K562 (cell line): ENCODE measurements around the gene CXCL14. TPM values are rescaled to one million over a fixed set of nuclear protein-coding genes. Genes with fewer than 3 reads are reported as not detected.

Source experiments
- CAMTA2 ChIP-seq: fragments of 250-450 bp; sonication (Bioruptor Pico); conservative IDR thresholded peaks from 2 replicates; pipeline ENCODE4 v1.5.1; 2022
- CREBBP ChIP-seq: IDR thresholded peaks from one replicate; pipeline ENCODE4 v1.6.1; 2012; ENCODE audit warnings: low read depth, mild to moderate bottlenecking, control low read depth, inconsistent platforms, low read length
- ERF ChIP-seq: fragments of 450-650 bp; formaldehyde crosslinking; IDR thresholded peaks from 2 replicates; pipeline ENCODE4 v1.4.0; 2020; ENCODE audit warnings: mild to moderate bottlenecking, mixed read lengths
- JUN ChIP-seq, 2 experiments: sonication (generic) in 1 of 2; formaldehyde crosslinking in 1 of 2; IDR thresholded peaks; 2 replicates each; pipeline versions ENCODE4 v1.6.1 to v1.8.0; 2012 to 2022; ENCODE audit warnings: borderline replicate concordance in 2 of 2, mild to moderate bottlenecking in 2 of 2, improper control_type of control experiment in 1 of 2, low read depth in 1 of 2, low read length in 1 of 2, missing genetic modification reagents in 1 of 2
- JUND ChIP-seq, 2 experiments: IDR thresholded peaks; 2 replicates in 1 of 2; 3 replicates in 1 of 2; pipeline ENCODE4 v1.6.1; 2011; ENCODE audit warnings: borderline replicate concordance in 2 of 2, low read depth in 2 of 2, low read length in 2 of 2, improper control_type of control experiment in 1 of 2, missing biosample characterization in 1 of 2, missing genetic modification characterization in 1 of 2, missing genetic modification reagents in 1 of 2
- MYC ChIP-seq, 2 experiments: fragments of 250-450 bp in 1 of 2; sonication (Bioruptor Pico) in 1 of 2; IDR thresholded peaks; 2 replicates each; pipeline versions ENCODE4 v1.5.1 to v1.6.1; 2012 to 2021; ENCODE audit warnings: low read depth in 2 of 2, borderline replicate concordance in 1 of 2, improper control_type of control experiment in 1 of 2, low read length in 1 of 2, mild to moderate bottlenecking in 1 of 2, moderate library complexity in 1 of 2
- PHB2 ChIP-seq: fragments of 450-650 bp; IDR thresholded peaks from 2 replicates; pipeline ENCODE4 v1.6.1; 2017; ENCODE audit warnings: low read depth
- POLR2A ChIP-seq: fragments of 450-650 bp; conservative IDR thresholded peaks from 2 replicates; pipeline ENCODE4 v1.6.1; 2016
- RB1 ChIP-seq: fragments of 450-650 bp; IDR thresholded peaks from 2 replicates; pipeline ENCODE4 v1.6.1; 2017; ENCODE audit warnings: low read depth, mild to moderate bottlenecking
- SLC30A9 ChIP-seq: fragments of 250-450 bp; sonication (Bioruptor Pico); IDR thresholded peaks from 2 replicates; pipeline ENCODE4 v1.8.0; 2022; ENCODE audit warnings: mild to moderate bottlenecking, moderate library complexity
- STAG1 ChIP-seq: sonication (generic); formaldehyde crosslinking; IDR thresholded peaks from 2 replicates; pipeline ENCODE4 v1.5.0; 2020; ENCODE audit warnings: missing genetic modification reagents, borderline replicate concordance
- STAT5A ChIP-seq: IDR thresholded peaks from 2 replicates; pipeline ENCODE4 v1.6.1; 2012; ENCODE audit warnings: low read length, inconsistent platforms, borderline replicate concordance
- TCF3 ChIP-seq: sonication (generic); formaldehyde crosslinking; IDR thresholded peaks from 2 replicates; pipeline ENCODE4 v1.4.0; 2020; ENCODE audit warnings: mild to moderate bottlenecking, missing genetic modification reagents
- TEAD2 ChIP-seq: fragments of 450-650 bp; IDR thresholded peaks from 2 replicates; pipeline ENCODE4 v1.6.1; 2016; ENCODE audit warnings: missing genetic modification characterization, control low read depth, missing compliant biosample characterization
- USF1 ChIP-seq: sonication (generic); formaldehyde crosslinking; IDR thresholded peaks from 2 replicates; pipeline ENCODE4 v1.9.0; 2022; ENCODE audit warnings: mild to moderate bottlenecking, missing genetic modification reagents
- XRCC5 ChIP-seq: fragments of 200-400 bp; formaldehyde crosslinking; IDR thresholded peaks from 2 replicates; pipeline ENCODE4 v1.6.1; 2017; ENCODE audit warnings: low read depth, mild to moderate bottlenecking, low read length
- ZNF24 ChIP-seq: fragments of 450-650 bp; IDR thresholded peaks from 2 replicates; pipeline ENCODE4 v1.6.1; 2016
- ZNF76 ChIP-seq: fragments of 250-450 bp; sonication (Bioruptor Pico); IDR thresholded peaks from 2 replicates; pipeline ENCODE4 v1.4.0; 2020; ENCODE audit warnings: mild to moderate bottlenecking, moderate library complexity, borderline replicate concordance
- ZNF764 ChIP-seq: fragments of 250-450 bp; sonication (Bioruptor Pico); IDR thresholded peaks from 2 replicates; pipeline ENCODE4 v1.4.0; 2020; ENCODE audit warnings: low read depth, mild to moderate bottlenecking, moderate library complexity
- polyA plus RNA-seq, 8 experiments: library from polyadenylated mRNA; depleted of rRNA in 4 of 8; stranded (reverse) in 5 of 8; unstranded in 3 of 8; fragments of >200 nt; fragmentation: Nextera tagmentation in 2 of 8; fragmentation: Illumina TruSeq in 1 of 8; extraction: Ambion mirVana in 2 of 8; extraction: Trizol in 1 of 8; gene quantifications; 2 replicates each; pipeline versions ENCODE4 v1.2.1 to v1.2.3, GENCODE V29; 2011 to 2014; ENCODE audit warnings: inconsistent platforms in 1 of 8, missing spikeins in 1 of 8
- total RNA-seq, 7 experiments: library from RNA; depleted of rRNA in 6 of 7; stranded (reverse); fragments of >200 nt in 6 of 7; fragmentation: Illumina TruSeq in 2 of 7; extraction: Trizol in 2 of 7; gene quantifications; 2 replicates each; pipeline versions ENCODE4 v1.2.1 to v1.2.3, GENCODE V29; 2011 to 2021; ENCODE audit warnings: low replicate concordance in 1 of 7
- TF ChIP-seq, protein P1 (sequence below), 2 experiments: fragments of 150-350 bp in 1 of 2; IDR thresholded peaks; 2 replicates each; pipeline ENCODE4 v1.6.1; 2012 to 2016; ENCODE audit warnings: low read depth in 2 of 2, low read length in 2 of 2, mild to moderate bottlenecking in 1 of 2, moderate library complexity in 1 of 2
- TF ChIP-seq, protein P2 (sequence below): sonication (generic); formaldehyde crosslinking; IDR thresholded peaks from 2 replicates; pipeline ENCODE4 v1.8.0; 2022; ENCODE audit warnings: mild to moderate bottlenecking, missing genetic modification reagents
- TF ChIP-seq, protein P3 (sequence below): sonication (generic); formaldehyde crosslinking; IDR thresholded peaks from 2 replicates; pipeline ENCODE4 v1.8.1; 2023; ENCODE audit warnings: mild to moderate bottlenecking, missing genetic modification reagents

CXCL14 gene
- total and polyA plus RNA-seq, 9 of the 15 experiments (the other 6 are each of a cell fraction or from before 2014, with no cell fraction given): not detected

GRCh38 chr5:135560858-135561257 lies 17.9 kb downstream of the CXCL14 start (continued):
- no peak for TF ChIP-seq JUN (IDR thresholded peaks at IDR 0.05; ENCODE audit: borderline replicate concordance, low read depth, low read length)
- TF ChIP-seq JUN (CRISPR knock-in tag; IDR thresholded peaks at IDR 0.05; ENCODE audit: borderline replicate concordance): 0 out of 2 replicates have a peak, but pooled peaks have one; percentile 31
- no peak for TF ChIP-seq USF1 (CRISPR knock-in tag)
- TF ChIP-seq ERF (CRISPR knock-in tag): no peak
- no peak for TF ChIP-seq CAMTA2 (CRISPR knock-in tag)
- TF ChIP-seq JUND (IDR thresholded peaks at IDR 0.05; ENCODE audit: borderline replicate concordance, low read depth, low read length): peak; percentile 48; the same call in 1 of the 2 replicates
- no peak; the same call in 2 of the 3 replicates for TF ChIP-seq JUND (tag; IDR thresholded peaks at IDR 0.05; ENCODE audit: borderline replicate concordance, low read depth, low read length)
- TF ChIP-seq XRCC5: peak; percentile 84
- TF ChIP-seq MYC (IDR thresholded peaks at IDR 0.05; ENCODE audit: low read depth, low read length): no peak
- no peak for TF ChIP-seq MYC (CRISPR knock-in tag; IDR thresholded peaks at IDR 0.05; ENCODE audit: borderline replicate concordance, low read depth)
- no peak for TF ChIP-seq TEAD2
- TF ChIP-seq POLR2A: no peak
- no peak for TF ChIP-seq ZNF76 (CRISPR knock-in tag)
- no peak for TF ChIP-seq PHB2
- TF ChIP-seq, protein P1, sequence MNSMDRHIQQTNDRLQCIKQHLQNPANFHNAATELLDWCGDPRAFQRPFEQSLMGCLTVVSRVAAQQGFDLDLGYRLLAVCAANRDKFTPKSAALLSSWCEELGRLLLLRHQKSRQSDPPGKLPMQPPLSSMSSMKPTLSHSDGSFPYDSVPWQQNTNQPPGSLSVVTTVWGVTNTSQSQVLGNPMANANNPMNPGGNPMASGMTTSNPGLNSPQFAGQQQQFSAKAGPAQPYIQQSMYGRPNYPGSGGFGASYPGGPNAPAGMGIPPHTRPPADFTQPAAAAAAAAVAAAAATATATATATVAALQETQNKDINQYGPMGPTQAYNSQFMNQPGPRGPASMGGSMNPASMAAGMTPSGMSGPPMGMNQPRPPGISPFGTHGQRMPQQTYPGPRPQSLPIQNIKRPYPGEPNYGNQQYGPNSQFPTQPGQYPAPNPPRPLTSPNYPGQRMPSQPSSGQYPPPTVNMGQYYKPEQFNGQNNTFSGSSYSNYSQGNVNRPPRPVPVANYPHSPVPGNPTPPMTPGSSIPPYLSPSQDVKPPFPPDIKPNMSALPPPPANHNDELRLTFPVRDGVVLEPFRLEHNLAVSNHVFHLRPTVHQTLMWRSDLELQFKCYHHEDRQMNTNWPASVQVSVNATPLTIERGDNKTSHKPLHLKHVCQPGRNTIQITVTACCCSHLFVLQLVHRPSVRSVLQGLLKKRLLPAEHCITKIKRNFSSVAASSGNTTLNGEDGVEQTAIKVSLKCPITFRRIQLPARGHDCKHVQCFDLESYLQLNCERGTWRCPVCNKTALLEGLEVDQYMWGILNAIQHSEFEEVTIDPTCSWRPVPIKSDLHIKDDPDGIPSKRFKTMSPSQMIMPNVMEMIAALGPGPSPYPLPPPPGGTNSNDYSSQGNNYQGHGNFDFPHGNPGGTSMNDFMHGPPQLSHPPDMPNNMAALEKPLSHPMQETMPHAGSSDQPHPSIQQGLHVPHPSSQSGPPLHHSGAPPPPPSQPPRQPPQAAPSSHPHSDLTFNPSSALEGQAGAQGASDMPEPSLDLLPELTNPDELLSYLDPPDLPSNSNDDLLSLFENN (IDR thresholded peaks at IDR 0.05; ENCODE audit: low read depth in 2 of 2, low read length in 2 of 2): peak in 1 of 2 experiments; percentile 20; a peak in 1 of 4 replicates
- TF ChIP-seq, protein P2, sequence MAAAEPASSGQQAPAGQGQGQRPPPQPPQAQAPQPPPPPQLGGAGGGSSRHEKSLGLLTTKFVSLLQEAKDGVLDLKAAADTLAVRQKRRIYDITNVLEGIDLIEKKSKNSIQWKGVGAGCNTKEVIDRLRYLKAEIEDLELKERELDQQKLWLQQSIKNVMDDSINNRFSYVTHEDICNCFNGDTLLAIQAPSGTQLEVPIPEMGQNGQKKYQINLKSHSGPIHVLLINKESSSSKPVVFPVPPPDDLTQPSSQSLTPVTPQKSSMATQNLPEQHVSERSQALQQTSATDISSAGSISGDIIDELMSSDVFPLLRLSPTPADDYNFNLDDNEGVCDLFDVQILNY: no peak
- TF ChIP-seq ZNF24: no peak
- TF ChIP-seq STAT5A: no peak
- no peak for TF ChIP-seq TCF3 (CRISPR knock-in tag)
- TF ChIP-seq RB1: peak; percentile 42; the same call in 1 of the 2 replicates
- TF ChIP-seq CREBBP: no peak
- TF ChIP-seq, protein P3, sequence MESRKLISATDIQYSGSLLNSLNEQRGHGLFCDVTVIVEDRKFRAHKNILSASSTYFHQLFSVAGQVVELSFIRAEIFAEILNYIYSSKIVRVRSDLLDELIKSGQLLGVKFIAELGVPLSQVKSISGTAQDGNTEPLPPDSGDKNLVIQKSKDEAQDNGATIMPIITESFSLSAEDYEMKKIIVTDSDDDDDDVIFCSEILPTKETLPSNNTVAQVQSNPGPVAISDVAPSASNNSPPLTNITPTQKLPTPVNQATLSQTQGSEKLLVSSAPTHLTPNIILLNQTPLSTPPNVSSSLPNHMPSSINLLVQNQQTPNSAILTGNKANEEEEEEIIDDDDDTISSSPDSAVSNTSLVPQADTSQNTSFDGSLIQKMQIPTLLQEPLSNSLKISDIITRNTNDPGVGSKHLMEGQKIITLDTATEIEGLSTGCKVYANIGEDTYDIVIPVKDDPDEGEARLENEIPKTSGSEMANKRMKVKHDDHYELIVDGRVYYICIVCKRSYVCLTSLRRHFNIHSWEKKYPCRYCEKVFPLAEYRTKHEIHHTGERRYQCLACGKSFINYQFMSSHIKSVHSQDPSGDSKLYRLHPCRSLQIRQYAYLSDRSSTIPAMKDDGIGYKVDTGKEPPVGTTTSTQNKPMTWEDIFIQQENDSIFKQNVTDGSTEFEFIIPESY (CRISPR knock-in tag): peak; percentile 72; the same call in 1 of the 2 replicates
- peak; percentile 70 for TF ChIP-seq STAG1 (CRISPR knock-in tag)
- no peak for TF ChIP-seq SLC30A9 (CRISPR knock-in tag)
- no peak for TF ChIP-seq ZNF764 (CRISPR knock-in tag)
